A673 (cell line): ENCODE results near the gene DENND6A. TPM values are rescaled to one million over a fixed set of nuclear protein-coding genes. Genes with fewer than 3 reads are reported as not detected.
"Not testable (repeated sequence)": the region's sequence is repeated elsewhere in the genome, so short reads cannot be mapped to it uniquely, and the experiment has no call there.

ENCODE experiments used
- BruUV-seq: library from RNA; stranded (reverse); fragments of 400-500 nt; replicated peaks from 2 replicates; lab custom pipeline; 2021; lab: Mats Ljungman, UMichigan
- CTCF ChIA-PET: fragments of 300-600 bp; sonication (Branson Sonifier 250); formaldehyde crosslinking; loops from one replicate; lab custom pipeline; 2022; ENCODE audit warnings: antibody characterized with exemption; lab: Charles Lee
- POLR2A ChIA-PET: fragments of 300-600 bp; sonication (Branson Sonifier 250); formaldehyde crosslinking; loops from one replicate; lab custom pipeline; 2022; ENCODE audit warnings: antibody characterized with exemption; ENCODE audit not compliant: low non-redundant PET; lab: Charles Lee
- DNase-seq: peaks from one replicate; pipeline ENCODE4 v3.0.0-alpha.2; 2015; ENCODE audit warnings: low spot score
- H3K27ac ChIP-seq: fragments of 200-600 bp; sonication (generic); 2 replicates; pipeline ENCODE4 v1.5.1; 2016; ENCODE audit warnings: mixed run types, low read depth, mild to moderate bottlenecking, mixed read lengths, antibody characterized with exemption, low read length; ENCODE audit not compliant: poor library complexity, severe bottlenecking
- H3K27me3 ChIP-seq: fragments of 200-600 bp; sonication (generic); replicated peaks from 2 replicates; pipeline ENCODE4 v1.6.1; 2017; ENCODE audit warnings: mixed run types, low read depth, mild to moderate bottlenecking, mixed read lengths, antibody characterized with exemption, low read length; ENCODE audit not compliant: insufficient read depth, poor library complexity
- H3K36me3 ChIP-seq: fragments of 200-600 bp; sonication (generic); 2 replicates; pipeline ENCODE4 v1.6.1; 2016; ENCODE audit warnings: mixed run types, mild to moderate bottlenecking, mixed read lengths, antibody characterized with exemption, low read length; ENCODE audit not compliant: insufficient read depth, poor library complexity, severe bottlenecking
- H3K4me1 ChIP-seq: fragments of 200-600 bp; sonication (generic); 2 replicates; pipeline ENCODE4 v1.6.1; 2017; ENCODE audit warnings: mixed run types, mild to moderate bottlenecking, mixed read lengths, antibody characterized with exemption, low read length; ENCODE audit not compliant: insufficient read depth, poor library complexity, severe bottlenecking
- H3K4me3 ChIP-seq: fragments of 200-600 bp; sonication (generic); 2 replicates; pipeline ENCODE4 v1.5.1; 2016; ENCODE audit warnings: low read depth, mixed run types, mild to moderate bottlenecking, mixed read lengths, low read length; ENCODE audit not compliant: poor library complexity, severe bottlenecking
- H3K9me3 ChIP-seq: fragments of 200-600 bp; sonication (generic); 2 replicates; pipeline ENCODE4 v1.6.1; 2016; ENCODE audit warnings: mixed run types, low read depth, mild to moderate bottlenecking, mixed read lengths, antibody characterized with exemption, low read length; ENCODE audit not compliant: poor library complexity, severe bottlenecking
- CTCF ChIP-seq: fragments of 300-800, 200-600 bp; sonication (generic); conservative IDR thresholded peaks from 2 replicates; pipeline ENCODE4 v1.5.1; 2017; ENCODE audit warnings: low read depth, mild to moderate bottlenecking, antibody characterized with exemption, low read length, moderate library complexity, mixed read lengths
- EZH2 ChIP-seq: fragments of 200-600 bp; sonication (generic); IDR thresholded peaks from 2 replicates; pipeline ENCODE4 v1.6.1; 2017; ENCODE audit warnings: borderline replicate concordance, low read depth, mild to moderate bottlenecking, mixed read lengths, antibody characterized with exemption, low read length; ENCODE audit not compliant: poor library complexity, severe bottlenecking
- intact Hi-C: fragments of 100-400 bp; cut with micrococcal nuclease; formaldehyde crosslinking; loops from one replicate; pipeline ENCODE4 v1.10.0; 2022; ENCODE audit not compliant: unreplicated experiment
- total RNA-seq: library from RNA; stranded (reverse); gene quantifications from 2 replicates; pipeline ENCODE4 v1.2.3, GENCODE V29; 2021

The DENND6A gene
- total RNA-seq, 1 experiment from 2014 or later = 22.1 TPM

- ChIA-PET POLR2A (no interaction called here), CTCF (no interaction called here)
- intact Hi-C loops = no loop called here
- H3K36me3 ChIP-seq = no peaks in the 10 kb centered on the region
- H3K27ac ChIP-seq = no peak overlapping the region
- DNase-seq = no peak
- no peak overlapping the region for H3K4me3 ChIP-seq
- H3K4me1 ChIP-seq = no peaks in the 10 kb centered on the region
- H3K9me3 ChIP-seq = no peaks in the 10 kb centered on the region
- no peak for TF ChIP-seq EZH2
- no peak for TF ChIP-seq CTCF
- no TSS peak for BruUV-seq
- no peaks in the 10 kb centered on the region for H3K27me3 ChIP-seq
Measured at GRCh38 chr3:57715686-57716085, 22.8 kb upstream of the DENND6A start.

- Histone ChIP-seq H3K27ac (peak overlapping the region; percentile 54), H3K27me3 (no peaks in the 10 kb centered on the region), H3K9me3 (peaks cover 5% of the 10 kb centered on the region), H3K4me1 (peaks cover 7% of the 10 kb centered on the region), H3K36me3 (no peaks in the 10 kb centered on the region), H3K4me3 (no peak overlapping the region)
- intact Hi-C loops = no loop called here
- peak; percentile 54 for DNase-seq
- no TSS peak for BruUV-seq
- CTCF ChIA-PET = no interaction called here
- TF ChIP-seq EZH2 (no peak), CTCF (no peak)
- POLR2A ChIA-PET = no interaction called here
Measured at GRCh38 chr3:57709559-57709958, 16.7 kb upstream of the DENND6A start.

- H3K9me3 ChIP-seq = peaks cover 5% of the 10 kb centered on the region
- peak overlapping the region; percentile 54 for H3K27ac ChIP-seq
- no peaks in the 10 kb centered on the region for H3K36me3 ChIP-seq
- no TSS peak for BruUV-seq
- peaks cover 7% of the 10 kb centered on the region for H3K4me1 ChIP-seq
- DNase-seq = no peak
- POLR2A ChIA-PET = no interaction called here
- CTCF ChIA-PET = no interaction called here
- intact Hi-C loops = no loop called here
- no peaks in the 10 kb centered on the region for H3K27me3 ChIP-seq
- TF ChIP-seq EZH2 = no peak
- no peak overlapping the region for H3K4me3 ChIP-seq
Measured at GRCh38 chr3:57709031-57709430, 16.2 kb upstream of the DENND6A start.

GRCh38 chr3:57706462-57706861 lies 13.6 kb upstream of the DENND6A start:
- CTCF ChIA-PET = no interaction called here
- POLR2A ChIA-PET = interaction anchor here (0.7 kb wide), 1 partner anchor 132 kb away, joined by 4 read pairs; no protein-coding TSS in a partner anchor
- H3K4me1 ChIP-seq = peaks cover 7% of the 10 kb centered on the region

GRCh38 chr3:57705351-57705750 lies 12.5 kb upstream of the DENND6A start:
- H3K9me3 ChIP-seq, H3K27ac ChIP-seq, intact Hi-C loops, H3K36me3 ChIP-seq, POLR2A ChIA-PET, H3K4me3 ChIP-seq, BruUV-seq, DNase-seq, H3K4me1 ChIP-seq, H3K27me3 ChIP-seq, CTCF ChIA-PET: not testable (repeated sequence)

More at GRCh38 chr3:57706462-57706861, 13.6 kb upstream of the DENND6A start:
- no peak for DNase-seq
- intact Hi-C loops = no loop called here
- H3K9me3 ChIP-seq = peaks cover 5% of the 10 kb centered on the region
- BruUV-seq = no TSS peak
- H3K27ac ChIP-seq = no peak overlapping the region
- H3K36me3 ChIP-seq = no peaks in the 10 kb centered on the region
- TF ChIP-seq CTCF (no peak), EZH2 (no peak)
- H3K4me3 ChIP-seq = no peak overlapping the region
- no peaks in the 10 kb centered on the region for H3K27me3 ChIP-seq
